ENCODE measurements around the gene UNCX.
"Not testable (repeated sequence)": the region's sequence is repeated elsewhere in the genome, so short reads cannot be mapped to it uniquely, and the experiment has no call there.

The UNCX gene

DNA sequence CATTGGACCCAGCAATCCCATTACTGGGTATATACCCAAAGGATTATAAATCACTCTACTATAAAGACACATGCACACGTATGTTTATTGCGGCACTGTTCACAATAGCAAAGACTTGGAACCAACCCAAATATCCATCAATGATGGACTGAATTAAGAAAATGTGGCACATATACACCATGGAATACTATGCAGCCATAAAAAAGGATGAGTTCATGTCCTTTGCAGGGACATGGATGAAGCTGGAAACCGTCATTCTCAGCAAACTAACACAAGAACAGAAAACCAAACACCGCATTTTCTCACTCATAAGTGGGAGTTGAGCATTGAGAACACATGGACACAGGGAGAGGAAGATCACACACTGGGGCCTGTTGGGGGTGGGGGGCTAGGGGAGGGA lies 47.2 kb downstream of the UNCX start:
- not testable (repeated sequence) for FAIRE-seq

DNA sequence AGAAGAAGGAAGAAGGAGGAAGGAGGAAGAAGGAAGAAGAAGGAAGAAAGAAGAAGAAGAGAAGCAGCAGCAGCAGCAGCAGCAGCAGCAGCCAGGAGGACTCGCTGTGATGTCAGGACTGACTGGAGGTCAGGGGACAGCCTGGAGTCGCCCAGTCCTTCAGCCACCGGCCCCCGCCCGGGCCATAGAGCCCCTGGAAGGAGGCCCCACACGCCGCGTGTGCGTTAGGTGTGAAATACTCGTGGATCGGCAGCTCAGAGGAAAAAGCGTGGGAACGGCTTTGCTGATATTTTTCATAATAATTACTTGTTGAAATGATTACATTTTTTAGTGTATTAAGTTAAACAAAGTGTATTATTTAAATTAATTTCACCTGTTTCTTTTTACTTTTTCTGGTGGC lies 48.4 kb downstream of the UNCX start:
- FAIRE-seq = no peak

DNA sequence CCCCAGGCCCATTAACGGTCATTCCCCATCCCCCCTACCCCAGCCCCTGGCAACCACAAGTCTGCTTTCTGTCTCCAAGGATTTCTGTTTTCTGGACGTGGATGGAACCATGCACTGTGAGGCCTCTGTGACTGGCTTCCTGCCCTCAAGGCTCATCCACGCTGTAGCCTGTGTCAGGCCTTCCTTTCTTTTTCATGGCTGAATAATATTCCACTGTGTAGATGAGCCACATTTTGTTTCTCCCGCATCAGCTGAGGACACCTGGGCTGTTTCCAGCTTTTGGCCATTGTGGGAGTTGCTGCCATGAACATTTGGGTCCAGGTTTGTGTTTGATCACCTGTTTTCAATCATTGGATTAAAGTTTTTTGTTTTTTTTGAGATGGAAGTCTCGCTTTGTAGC lies 50.0 kb downstream of the UNCX start:
- no peak for FAIRE-seq

DNA sequence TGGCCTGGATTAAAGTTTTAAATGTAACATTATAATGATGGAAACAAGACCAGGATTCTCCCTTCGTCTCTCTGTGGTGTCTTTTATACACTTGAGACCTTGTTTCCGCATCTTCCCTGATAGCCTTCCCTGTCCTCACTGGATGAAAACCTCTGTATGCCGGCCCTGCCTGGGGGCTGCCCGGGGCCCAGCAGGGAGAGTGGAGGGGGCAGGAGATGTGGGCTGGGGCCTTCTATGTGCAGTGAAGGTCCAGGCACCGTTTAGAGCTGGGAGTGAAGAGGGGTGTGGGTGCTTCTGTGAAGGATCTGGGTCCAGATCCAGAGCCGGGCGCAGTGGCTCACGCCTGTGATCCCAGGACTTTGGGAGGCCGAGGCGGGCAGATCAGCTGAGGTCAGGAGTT lies 50.7 kb downstream of the UNCX start:
- no peak for FAIRE-seq

DNA sequence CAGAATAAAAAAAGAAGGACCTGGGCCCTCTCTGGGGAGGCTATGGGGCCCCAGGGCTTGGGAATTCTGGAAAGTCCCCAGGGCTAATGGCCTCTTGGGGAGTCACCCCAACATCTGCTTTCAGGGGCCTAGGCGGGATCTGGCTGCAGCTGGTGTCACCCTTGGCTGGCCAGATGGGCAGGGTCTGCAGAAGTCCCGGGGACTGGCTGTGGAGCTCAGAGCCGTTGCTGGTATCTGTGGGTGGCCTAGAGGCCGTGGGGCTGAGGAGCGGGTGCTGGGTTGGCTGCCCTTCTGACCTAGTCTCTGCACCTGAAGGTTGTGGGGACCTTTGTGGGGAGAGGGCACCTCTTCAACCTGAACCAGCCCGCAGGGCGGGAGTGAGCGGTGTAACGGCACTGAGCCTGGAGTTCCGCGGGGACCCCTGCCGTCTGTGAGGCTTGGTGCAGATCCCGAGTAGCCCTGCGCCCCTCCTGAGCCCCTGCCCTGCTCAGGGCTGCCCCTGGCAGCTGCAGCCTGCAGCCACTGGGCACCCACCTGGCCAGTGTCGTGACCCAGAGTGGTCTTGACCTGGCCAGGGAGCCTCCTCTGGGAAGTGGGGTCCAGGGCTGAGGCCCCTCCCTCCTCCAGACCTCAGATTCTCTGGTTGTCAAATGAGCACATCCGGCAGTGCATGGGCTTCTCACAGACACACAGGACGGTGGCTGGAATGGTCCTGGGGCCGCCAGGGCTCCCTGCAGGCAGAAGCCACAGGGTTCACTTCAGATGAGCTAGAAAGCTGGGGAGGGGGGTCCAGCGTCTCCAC lies 51.5 kb downstream of the UNCX start:
- no peak for FAIRE-seq

DNA sequence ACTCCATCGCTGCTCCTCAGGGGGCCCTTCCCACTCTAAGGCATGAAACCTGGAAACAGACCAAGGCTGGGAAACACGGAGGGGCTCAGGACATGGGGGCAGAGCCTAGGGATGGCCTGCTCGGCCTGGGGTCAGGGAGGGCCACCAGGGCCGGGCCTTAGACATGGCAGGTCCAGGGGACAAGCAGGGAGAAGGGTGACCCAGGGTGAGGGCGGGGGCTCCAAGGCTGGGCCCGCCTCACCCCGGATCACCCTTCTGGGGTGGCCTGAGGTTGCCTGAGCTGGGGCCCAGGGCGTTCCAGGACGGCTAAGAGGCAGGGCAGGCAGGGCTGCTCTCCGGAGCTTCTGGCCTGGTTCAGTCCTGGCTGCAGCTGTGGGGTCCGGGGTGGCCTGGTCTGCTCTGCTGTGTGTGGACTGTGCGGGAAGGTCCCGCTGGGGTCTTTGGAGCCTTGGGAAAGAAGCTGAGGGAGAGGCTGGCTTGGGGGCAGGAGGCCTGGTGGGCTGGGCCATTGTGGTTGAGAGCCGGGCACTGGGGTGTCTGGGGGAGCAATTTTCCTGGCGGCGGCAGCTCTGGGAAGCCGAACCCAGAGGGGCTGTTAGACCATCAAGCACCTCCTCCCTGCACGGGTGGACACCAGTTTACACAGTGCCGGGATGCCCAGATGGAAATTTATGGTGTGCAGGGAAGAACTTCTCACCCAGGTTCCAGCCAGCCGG lies 52.2 kb downstream of the UNCX start:
- FAIRE-seq = no peak

DNA sequence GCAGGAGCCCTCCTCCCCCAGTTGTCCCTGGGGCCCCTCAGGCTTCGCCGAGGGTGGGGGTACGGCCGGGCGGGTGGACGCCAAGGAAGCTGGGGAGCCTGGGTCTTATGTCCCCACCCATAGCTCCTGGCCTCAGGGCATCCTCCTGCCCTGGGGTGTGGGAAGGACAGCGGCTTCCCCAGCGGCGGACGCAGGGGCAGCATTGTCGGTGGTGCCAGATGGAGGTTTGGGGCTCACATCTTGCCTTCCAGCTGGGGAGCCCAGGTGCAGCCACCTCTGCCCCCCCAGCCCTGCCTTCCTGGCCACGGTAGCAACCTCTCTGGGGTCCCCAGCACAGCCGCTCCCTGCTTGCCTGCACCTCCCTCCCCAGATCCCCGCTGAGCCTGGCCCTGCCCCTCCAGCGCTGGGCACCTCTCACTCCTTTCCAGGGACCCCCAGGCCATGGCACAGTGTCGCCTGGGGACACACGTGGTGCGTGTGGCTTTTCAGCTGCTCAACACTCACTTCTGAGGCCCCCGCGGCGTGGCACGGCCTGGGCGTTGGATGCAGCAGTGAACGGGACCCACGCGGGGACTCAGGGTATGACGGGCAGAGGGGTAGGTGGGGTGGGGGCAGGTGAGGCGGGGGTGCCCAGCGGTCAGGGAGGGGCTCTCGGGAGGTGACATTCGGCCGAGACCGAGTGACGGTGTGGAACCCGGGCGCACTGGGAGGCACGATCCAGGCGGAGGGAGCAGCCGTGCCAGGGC lies 53.1 kb downstream of the UNCX start:
- FAIRE-seq = no peak
